A549 (cell line): ENCODE results near the gene ENPP3.

Source experiments
- BHLHE40 ChIP-seq: IDR thresholded peaks from 2 replicates; pipeline ENCODE4 v1.6.1; 2012; ENCODE audit warnings: low read depth, low read length, inconsistent platforms
- CTCF ChIP-seq: fragments of >200 bp; sonication (Bioruptor Twin); formaldehyde crosslinking; IDR thresholded peaks from 3 replicates; pipeline ENCODE4 v1.5.1; 2016
- HEYL ChIP-seq: fragments of 250-450 bp; sonication (Bioruptor Pico); IDR thresholded peaks from 2 replicates; pipeline ENCODE4 v1.8.0; 2021; ENCODE audit warnings: mild to moderate bottlenecking, moderate library complexity
- JUN ChIP-seq, 2 experiments: fragments of >200 bp; sonication (Bioruptor Twin); formaldehyde crosslinking; IDR thresholded peaks; 2 replicates in 1 of 2; 3 replicates in 1 of 2; pipeline ENCODE4 v1.6.1; 2016 to 2017
- KDM1A ChIP-seq: fragments of 200-600 bp; sonication (generic); IDR thresholded peaks from 2 replicates; pipeline ENCODE4 v1.6.1; 2016; ENCODE audit warnings: low read depth, mild to moderate bottlenecking
- MAX ChIP-seq: IDR thresholded peaks from 2 replicates; pipeline ENCODE4 v1.6.1; 2012
- MAZ ChIP-seq: fragments of 150-350 bp; IDR thresholded peaks from 2 replicates; pipeline ENCODE4 v1.6.1; 2014; ENCODE audit warnings: antibody characterized with exemption, low read depth, low read length, borderline replicate concordance
- POLR2A ChIP-seq: IDR thresholded peaks from 2 replicates; pipeline ENCODE4 v1.6.1; 2012; ENCODE audit warnings: mild to moderate bottlenecking, low read length
- POLR2AphosphoS2 ChIP-seq: conservative IDR thresholded peaks from 2 replicates; pipeline ENCODE4 v1.6.1; 2012; ENCODE audit warnings: low read length, improper control_type of control experiment, inconsistent platforms
- REST ChIP-seq: fragments of 200-600 bp; sonication (generic); IDR thresholded peaks from 2 replicates; pipeline ENCODE4 v1.6.1; 2016; ENCODE audit warnings: antibody characterized with exemption, mild to moderate bottlenecking, moderate library complexity
- SMC3 ChIP-seq: fragments of >200 bp; sonication (Bioruptor Twin); formaldehyde crosslinking; IDR thresholded peaks from 3 replicates; pipeline ENCODE4 v1.6.1; 2018; ENCODE audit warnings: inconsistent platforms
- USF2 ChIP-seq: fragments of 450-650 bp; IDR thresholded peaks from 2 replicates; pipeline ENCODE4 v1.6.1; 2014; ENCODE audit warnings: antibody characterized with exemption

GRCh38 chr6:131588643-131589042 lies 48.5 kb upstream of the ENPP3 start:
- TF ChIP-seq POLR2A, result no peak
- TF ChIP-seq MAX, result no peak
- TF ChIP-seq CTCF, result no peak
- no peak for TF ChIP-seq MAZ
- TF ChIP-seq BHLHE40, result no peak
- no peak for TF ChIP-seq USF2
- no peak for TF ChIP-seq POLR2AphosphoS2
- TF ChIP-seq JUN (IDR thresholded peaks at IDR 0.05), result no peak
- no peak for TF ChIP-seq SMC3
- no peak for TF ChIP-seq REST
- TF ChIP-seq HEYL (CRISPR knock-in tag), result no peak
- no peak for TF ChIP-seq KDM1A
